Measurements from ENCODE around the gene RAD51B.

- TF ChIP-seq, protein P1, sequence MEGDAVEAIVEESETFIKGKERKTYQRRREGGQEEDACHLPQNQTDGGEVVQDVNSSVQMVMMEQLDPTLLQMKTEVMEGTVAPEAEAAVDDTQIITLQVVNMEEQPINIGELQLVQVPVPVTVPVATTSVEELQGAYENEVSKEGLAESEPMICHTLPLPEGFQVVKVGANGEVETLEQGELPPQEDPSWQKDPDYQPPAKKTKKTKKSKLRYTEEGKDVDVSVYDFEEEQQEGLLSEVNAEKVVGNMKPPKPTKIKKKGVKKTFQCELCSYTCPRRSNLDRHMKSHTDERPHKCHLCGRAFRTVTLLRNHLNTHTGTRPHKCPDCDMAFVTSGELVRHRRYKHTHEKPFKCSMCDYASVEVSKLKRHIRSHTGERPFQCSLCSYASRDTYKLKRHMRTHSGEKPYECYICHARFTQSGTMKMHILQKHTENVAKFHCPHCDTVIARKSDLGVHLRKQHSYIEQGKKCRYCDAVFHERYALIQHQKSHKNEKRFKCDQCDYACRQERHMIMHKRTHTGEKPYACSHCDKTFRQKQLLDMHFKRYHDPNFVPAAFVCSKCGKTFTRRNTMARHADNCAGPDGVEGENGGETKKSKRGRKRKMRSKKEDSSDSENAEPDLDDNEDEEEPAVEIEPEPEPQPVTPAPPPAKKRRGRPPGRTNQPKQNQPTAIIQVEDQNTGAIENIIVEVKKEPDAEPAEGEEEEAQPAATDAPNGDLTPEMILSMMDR (IDR thresholded peaks at IDR 0.05), result no peak
- no peak for TF ChIP-seq POLR2A (IDR thresholded peaks at IDR 0.05)
Measured at GRCh38 chr14:67773844-67774377, 45.7 kb upstream of the RAD51B start.
